Dermis microvascular lymphatic vessel endothelial cell (primary cell): ENCODE measurements around the gene FAF1. TPM values are rescaled to one million over a fixed set of nuclear protein-coding genes. Genes with fewer than 3 reads are reported as not detected.
"Not testable (repeated sequence)": the region's sequence is repeated elsewhere in the genome, so short reads cannot be mapped to it uniquely, and the experiment has no call there.

Source experiments
- DNase-seq, 2 donors: peaks; one replicate each; pipeline versions ENCODE4 v3.0.0 to v3.0.0-alpha.2; 2010; ENCODE audit warnings: low read depth in 2 of 2
- total RNA-seq: library from RNA; depleted of rRNA; stranded (reverse); fragments of >200 nt; gene quantifications from 2 replicates; pipeline ENCODE4 v1.2.1, GENCODE V29; 2014

The FAF1 gene
- total RNA-seq, 1 donor from 2014 or later = 23.7 TPM

- peak in 1 of 2 donors; percentile 58 for DNase-seq
Measured at GRCh38 chr1:50959303-50959912, 659 bp downstream of the FAF1 start.

- no peak for DNase-seq
Measured at GRCh38 chr1:50955116-50955515, 5.0 kb downstream of the FAF1 start.

- not testable (repeated sequence) for DNase-seq
Measured at GRCh38 chr1:50952566-50952965, 7.5 kb downstream of the FAF1 start.

GRCh38 chr1:50950396-50950795 lies 9.7 kb downstream of the FAF1 start:
- DNase-seq = no peak

- no peak for DNase-seq
Measured at GRCh38 chr1:50949286-50949982, 10.6 kb downstream of the FAF1 start.

- DNase-seq = no peak
Measured at GRCh38 chr1:50942334-50942733, 17.7 kb downstream of the FAF1 start.

GRCh38 chr1:50940291-50940690 lies 19.8 kb downstream of the FAF1 start:
- DNase-seq = no peak

- DNase-seq = no peak
Measured at GRCh38 chr1:50936321-50936720, 23.7 kb downstream of the FAF1 start.

- DNase-seq = not testable (repeated sequence)
Measured at GRCh38 chr1:50935276-50935675, 24.8 kb downstream of the FAF1 start.

GRCh38 chr1:50934838-50935237 lies 25.2 kb downstream of the FAF1 start:
- no peak for DNase-seq

GRCh38 chr1:50933770-50934169 lies 26.3 kb downstream of the FAF1 start:
- DNase-seq = not testable (repeated sequence)

- DNase-seq = not testable (repeated sequence)
Measured at GRCh38 chr1:50932043-50932442, 28.0 kb downstream of the FAF1 start.

GRCh38 chr1:50930965-50931737 lies 28.9 kb downstream of the FAF1 start:
- DNase-seq = no peak

GRCh38 chr1:50930193-50930592 lies 29.9 kb downstream of the FAF1 start:
- DNase-seq = peak; percentile 30 to 55

GRCh38 chr1:50929376-50929958 lies 30.6 kb downstream of the FAF1 start:
- peak; percentile 62 to 69 for DNase-seq

GRCh38 chr1:50923564-50923963 lies 36.5 kb downstream of the FAF1 start:
- DNase-seq = no peak

GRCh38 chr1:50921029-50921428 lies 39.0 kb downstream of the FAF1 start:
- DNase-seq = no peak

GRCh38 chr1:50920409-50920808 lies 39.7 kb downstream of the FAF1 start:
- no peak for DNase-seq

- DNase-seq = no peak
Measured at GRCh38 chr1:50917138-50918137, 42.6 kb downstream of the FAF1 start.

- DNase-seq = no peak
Measured at GRCh38 chr1:50915621-50916020, 44.4 kb downstream of the FAF1 start.

- no peak for DNase-seq
Measured at GRCh38 chr1:50913954-50914353, 46.1 kb downstream of the FAF1 start.
